ENCODE measurements around the gene DCDC2. TPM values are rescaled to one million over a fixed set of nuclear protein-coding genes. Genes with fewer than 3 reads are reported as not detected.

DCDC2 gene
- total and polyA plus RNA-seq, 10 donors = 0.02 to 0.03 TPM; not detected in 8

- H3K27ac ChIP-seq = no peak overlapping the region
- H3K4me1 ChIP-seq = no peaks in the 10 kb centered on the region
- TF ChIP-seq CTCF (IDR thresholded peaks at IDR 0.05 in 8 of 11, conservative IDR thresholded peaks at IDR 0.05 in 3 of 11) = no peak
- no peak for TF ChIP-seq POLR2A (IDR thresholded peaks at IDR 0.05)
- TF ChIP-seq POLR2AphosphoS5 (IDR thresholded peaks at IDR 0.05) = no peak
- intact Hi-C loops (cut with DNase I; ENCODE audit: low total_unique reads) = loop anchor here (10.0 kb wide), 1 partner anchor 97 kb away; no protein-coding TSS in a partner anchor
- H3K36me3 ChIP-seq = no peaks in the 10 kb centered on the region
- H3K4me3 ChIP-seq = no peak overlapping the region
- no peaks in the 10 kb centered on the region for H3K27me3 ChIP-seq (replicated peaks in 1 of 7)
- H3K9me3 ChIP-seq = no peaks in the 10 kb centered on the region
- 90 to 98% (median 95%) methylated on average over 1 of the region's 1 CpG for WGBS, 5 donors
- DNase-seq = no peak
Measured at GRCh38 chr6:24382220-24382540, 24.3 kb upstream of the DCDC2 start.

GRCh38 chr6:24381476-24382219 lies 23.8 kb upstream of the DCDC2 start:
- TF ChIP-seq POLR2AphosphoS5 (IDR thresholded peaks at IDR 0.05) = no peak
- no peak for TF ChIP-seq CTCF (IDR thresholded peaks at IDR 0.05 in 8 of 11, conservative IDR thresholded peaks at IDR 0.05 in 3 of 11)
- no peak for TF ChIP-seq POLR2A (IDR thresholded peaks at IDR 0.05)

GRCh38 chr6:24378473-24379097 lies 20.7 kb upstream of the DCDC2 start:
- H3K27ac ChIP-seq = no peak overlapping the region
- DNase-seq = no peak
- no peaks in the 10 kb centered on the region for H3K36me3 ChIP-seq
- H3K9me3 ChIP-seq = no peaks in the 10 kb centered on the region
- 46 to 81% (median 61%) methylated on average over 1 of the region's 1 CpG for WGBS, 5 donors
- H3K27me3 ChIP-seq (replicated peaks in 1 of 7) = no peaks in the 10 kb centered on the region
- intact Hi-C loops (cut with DNase I; ENCODE audit: low total_unique reads) = no loop called here
- H3K4me1 ChIP-seq = no peaks in the 10 kb centered on the region
- no peak for TF ChIP-seq POLR2A (IDR thresholded peaks at IDR 0.05)
- no peak for TF ChIP-seq POLR2AphosphoS5 (IDR thresholded peaks at IDR 0.05)
- no peak for TF ChIP-seq CTCF (IDR thresholded peaks at IDR 0.05 in 8 of 11, conservative IDR thresholded peaks at IDR 0.05 in 3 of 11)
- no peak overlapping the region for H3K4me3 ChIP-seq

More at GRCh38 chr6:24381476-24382219, 23.8 kb upstream of the DCDC2 start:
- H3K27ac ChIP-seq = no peak overlapping the region
- H3K4me1 ChIP-seq = no peaks in the 10 kb centered on the region
- no peaks in the 10 kb centered on the region for H3K9me3 ChIP-seq
- H3K4me3 ChIP-seq = no peak overlapping the region
- WGBS, 5 donors = 88 to 97% (median 95%) methylated on average over 4 of the region's 4 CpGs
- H3K36me3 ChIP-seq = no peaks in the 10 kb centered on the region
- no peaks in the 10 kb centered on the region for H3K27me3 ChIP-seq (replicated peaks in 1 of 7)
- intact Hi-C loops (cut with DNase I; ENCODE audit: low total_unique reads) = loop anchor here (10.0 kb wide), 1 partner anchor 97 kb away; no protein-coding TSS in a partner anchor
- no peak for DNase-seq

GRCh38 chr6:24376871-24377270 lies 19.0 kb upstream of the DCDC2 start:
- TF ChIP-seq CTCF (IDR thresholded peaks at IDR 0.05 in 8 of 11, conservative IDR thresholded peaks at IDR 0.05 in 3 of 11) = no peak

More at GRCh38 chr6:24376871-24377270, 19.0 kb upstream of the DCDC2 start:
- no peaks in the 10 kb centered on the region for H3K27me3 ChIP-seq (replicated peaks in 1 of 7)
- H3K27ac ChIP-seq = no peak overlapping the region
- H3K9me3 ChIP-seq = no peaks in the 10 kb centered on the region
- H3K4me1 ChIP-seq = no peaks in the 10 kb centered on the region
- intact Hi-C loops (cut with DNase I; ENCODE audit: low total_unique reads) = no loop called here
- no peak overlapping the region for H3K4me3 ChIP-seq
- no peak for DNase-seq
- no peaks in the 10 kb centered on the region for H3K36me3 ChIP-seq
- WGBS, 5 donors = 58 to 88% (median 72%) methylated on average over 4 of the region's 4 CpGs
